IPS-18a (cell line): ENCODE results near the gene MAD2L1BP.
A peak's percentile ranks its signal among the peaks of the same experiment; 100 is the strongest.
"Not testable (repeated sequence)": the region's sequence is repeated elsewhere in the genome, so short reads cannot be mapped to it uniquely, and the experiment has no call there.

Experiments used
- H3K27ac ChIP-seq: one replicate; pipeline ENCODE4 v1.5.1; 2013; ENCODE audit warnings: low read length
- H3K27me3 ChIP-seq: one replicate; pipeline ENCODE4 v1.6.1; 2013; ENCODE audit warnings: mild to moderate bottlenecking, low read length; ENCODE audit not compliant: control insufficient read depth, insufficient read depth
- H3K36me3 ChIP-seq: one replicate; pipeline ENCODE4 v1.6.1; 2013; ENCODE audit warnings: low read depth, low read length; ENCODE audit not compliant: control insufficient read depth
- H3K4me1 ChIP-seq: one replicate; pipeline ENCODE4 v1.6.1; 2013; ENCODE audit warnings: low read depth, low read length; ENCODE audit not compliant: control insufficient read depth
- H3K4me3 ChIP-seq: one replicate; pipeline ENCODE4 v1.5.1; 2013; ENCODE audit warnings: low read length
- H3K9ac ChIP-seq: one replicate; pipeline ENCODE4 v1.6.1; 2013; ENCODE audit warnings: mild to moderate bottlenecking, low read length, moderate library complexity
- H3K9me3 ChIP-seq: one replicate; pipeline ENCODE4 v1.6.1; 2013; ENCODE audit warnings: low read depth, low read length; ENCODE audit not compliant: control insufficient read depth

Gene MAD2L1BP

GRCh38 chr6:43635387-43636307 lies at the start of gene MAD2L1BP:
Gene MAD2L1BP, plus strand, starts transcription at chr6:43635840. Its CDS starts 36 bp downstream, at chr6:43635876.
- Histone ChIP-seq H3K9ac (peak within 1 kb of the TSS; percentile 92), H3K36me3 (peaks cover 23% of the 10 kb centered on the region), H3K4me3 (peak within 1 kb of the TSS; percentile 97), H3K4me1 (peaks cover 6% of the 10 kb centered on the region), H3K9me3 (no peaks in the 10 kb centered on the region), H3K27me3 (no peaks in the 10 kb centered on the region), H3K27ac (peak within 1 kb of the TSS; percentile 78)

- Histone ChIP-seq H3K4me1 (no peaks in the 10 kb centered on the region), H3K27me3 (no peaks in the 10 kb centered on the region), H3K9ac (no peak overlapping the region), H3K4me3 (no peak overlapping the region), H3K27ac (no peak overlapping the region), H3K36me3 (peaks cover 13% of the 10 kb centered on the region), H3K9me3 (no peaks in the 10 kb centered on the region)
Measured at GRCh38 chr6:43588194-43588593, 47.4 kb upstream of the MAD2L1BP start.

GRCh38 chr6:43589564-43589963 lies 46.1 kb upstream of the MAD2L1BP start:
- H3K36me3 ChIP-seq, H3K27ac ChIP-seq, H3K4me3 ChIP-seq, H3K9me3 ChIP-seq, H3K4me1 ChIP-seq, H3K27me3 ChIP-seq, H3K9ac ChIP-seq: not testable (repeated sequence)

- H3K36me3 ChIP-seq, result peaks cover 6% of the 10 kb centered on the region
- no peaks in the 10 kb centered on the region for H3K4me1 ChIP-seq
- no peaks in the 10 kb centered on the region for H3K27me3 ChIP-seq
- no peak overlapping the region for H3K4me3 ChIP-seq
- H3K27ac ChIP-seq, result no peak overlapping the region
- H3K9ac ChIP-seq, result no peak overlapping the region
- no peaks in the 10 kb centered on the region for H3K9me3 ChIP-seq
Measured at GRCh38 chr6:43593938-43594337, 41.7 kb upstream of the MAD2L1BP start.

GRCh38 chr6:43600595-43600994 lies 35.0 kb upstream of the MAD2L1BP start:
- no peak overlapping the region for H3K4me3 ChIP-seq
- H3K36me3 ChIP-seq, result peaks cover 14% of the 10 kb centered on the region
- H3K27me3 ChIP-seq, result no peaks in the 10 kb centered on the region
- no peaks in the 10 kb centered on the region for H3K9me3 ChIP-seq
- no peaks in the 10 kb centered on the region for H3K4me1 ChIP-seq
- no peak overlapping the region for H3K27ac ChIP-seq
- no peak overlapping the region for H3K9ac ChIP-seq

GRCh38 chr6:43604174-43604573 lies 31.5 kb upstream of the MAD2L1BP start:
- H3K9me3 ChIP-seq, result no peaks in the 10 kb centered on the region
- H3K4me3 ChIP-seq, result no peak overlapping the region
- H3K36me3 ChIP-seq, result peaks cover 7% of the 10 kb centered on the region
- no peaks in the 10 kb centered on the region for H3K27me3 ChIP-seq
- H3K9ac ChIP-seq, result no peak overlapping the region
- H3K27ac ChIP-seq, result no peak overlapping the region
- no peaks in the 10 kb centered on the region for H3K4me1 ChIP-seq

GRCh38 chr6:43606019-43606418 lies 29.6 kb upstream of the MAD2L1BP start:
- H3K27ac ChIP-seq, result no peak overlapping the region
- peaks cover 7% of the 10 kb centered on the region for H3K36me3 ChIP-seq
- H3K9me3 ChIP-seq, result no peaks in the 10 kb centered on the region
- H3K27me3 ChIP-seq, result no peaks in the 10 kb centered on the region
- H3K9ac ChIP-seq, result no peak overlapping the region
- H3K4me1 ChIP-seq, result no peaks in the 10 kb centered on the region
- no peak overlapping the region for H3K4me3 ChIP-seq

- Histone ChIP-seq H3K27ac (no peak overlapping the region), H3K9ac (no peak overlapping the region), H3K9me3 (no peaks in the 10 kb centered on the region), H3K36me3 (peaks cover 8% of the 10 kb centered on the region), H3K4me3 (no peak overlapping the region), H3K4me1 (no peaks in the 10 kb centered on the region), H3K27me3 (no peaks in the 10 kb centered on the region)
Measured at GRCh38 chr6:43608310-43608763, 27.3 kb upstream of the MAD2L1BP start.

- Histone ChIP-seq H3K4me3 (no peak overlapping the region), H3K9ac (no peak overlapping the region), H3K27ac (no peak overlapping the region), H3K36me3 (peaks cover 13% of the 10 kb centered on the region), H3K27me3 (no peaks in the 10 kb centered on the region), H3K9me3 (no peaks in the 10 kb centered on the region), H3K4me1 (no peaks in the 10 kb centered on the region)
Measured at GRCh38 chr6:43608807-43609206, 26.8 kb upstream of the MAD2L1BP start.

GRCh38 chr6:43609402-43609801 lies 26.2 kb upstream of the MAD2L1BP start:
- H3K27ac ChIP-seq, result no peak overlapping the region
- H3K9me3 ChIP-seq, result no peaks in the 10 kb centered on the region
- H3K4me3 ChIP-seq, result no peak overlapping the region
- H3K36me3 ChIP-seq, result peaks cover 18% of the 10 kb centered on the region
- no peaks in the 10 kb centered on the region for H3K4me1 ChIP-seq
- no peak overlapping the region for H3K9ac ChIP-seq
- no peaks in the 10 kb centered on the region for H3K27me3 ChIP-seq

- Histone ChIP-seq H3K36me3 (peaks cover 11% of the 10 kb centered on the region), H3K9me3 (no peaks in the 10 kb centered on the region), H3K9ac (no peak overlapping the region), H3K27ac (no peak overlapping the region), H3K27me3 (no peaks in the 10 kb centered on the region), H3K4me3 (no peak overlapping the region), H3K4me1 (no peaks in the 10 kb centered on the region)
Measured at GRCh38 chr6:43610431-43610830, 25.2 kb upstream of the MAD2L1BP start.
